HCT116 (cell line): Measurements from ENCODE around the gene MAGEF1. TPM values are rescaled to one million over a fixed set of nuclear protein-coding genes. Genes with fewer than 3 reads are reported as not detected.

ENCODE experiments used
- ATAC-seq: fragments of 200-7000 bp; cut with Tn5 transposase; 2 replicates; pipeline ENCODE4 v1.9.1; 2020; ENCODE audit warnings: mild to moderate bottlenecking, moderate library complexity
- BruUV-seq: library from RNA; stranded (reverse); fragments of 400-500 nt; replicated peaks from 2 replicates; lab custom pipeline; 2021; lab: Mats Ljungman, UMichigan
- CTCF ChIA-PET: fragments of 300-600 bp; sonication (Branson Sonifier 250); formaldehyde crosslinking; loops from one replicate; lab custom pipeline; 2021; ENCODE audit warnings: antibody characterized with exemption; lab: Charles Lee
- POLR2A ChIA-PET: fragments of 300-600, 350-600 bp; sonication (Branson Sonifier 250); formaldehyde crosslinking; loops from one replicate; lab custom pipeline; 2021; ENCODE audit warnings: antibody characterized with exemption; lab: Charles Lee
- RAD21 ChIA-PET, 2 experiments: fragments of 300-600 bp; sonication (Branson Sonifier 250); formaldehyde crosslinking; loops; one replicate each; lab custom pipeline; 2023; ENCODE audit warnings: low total read pairs in 2 of 2; ENCODE audit not compliant: uncharacterized antibody in 2 of 2, unreplicated experiment in 2 of 2, low non-redundant PET in 1 of 2; lab: Charles Lee
- DNase-seq: peaks from one replicate; pipeline ENCODE4 v3.0.0-alpha.2; 2010; ENCODE audit warnings: low read depth, low spot score
- H2AFZ ChIP-seq: fragments of 200-600 bp; shearing (Covaris generic), sonication (generic); 2 replicates; pipeline ENCODE4 v1.6.1; 2017; ENCODE audit warnings: low read depth, mixed run types, mixed read lengths, antibody characterized with exemption, low read length; ENCODE audit not compliant: poor library complexity, severe bottlenecking
- H3K27ac ChIP-seq: 2 replicates; pipeline ENCODE4 v1.5.1; 2012; ENCODE audit warnings: low read depth, low read length
- H3K27me3 ChIP-seq: fragments of 200-600 bp; sonication (generic); 2 replicates; pipeline ENCODE4 v1.6.1; 2016; ENCODE audit warnings: mixed run types, low read length, mixed read lengths; ENCODE audit not compliant: insufficient read depth
- H3K36me3 ChIP-seq, 2 experiments: fragments of 200-500 bp in 1 of 2; fragments of 200-600 bp in 1 of 2; sonication (Bioruptor generic) in 1 of 2; sonication (generic) in 1 of 2; 2 replicates each; pipeline versions ENCODE4 v1.5.1 to v1.6.1; 2014 to 2016; ENCODE audit warnings: low read length in 2 of 2, inconsistent platforms in 1 of 2, mixed read lengths in 1 of 2, mixed run types in 1 of 2; ENCODE audit not compliant: insufficient read depth in 2 of 2, control insufficient read depth in 1 of 2
- H3K4me1 ChIP-seq, 2 experiments: fragments of 200-600 bp in 1 of 2; sonication (generic) in 1 of 2; 2 replicates each; pipeline versions ENCODE4 v1.5.1 to v1.6.1; 2012 to 2017; ENCODE audit warnings: low read length in 2 of 2, inconsistent platforms in 1 of 2, mild to moderate bottlenecking in 1 of 2, mixed read lengths in 1 of 2, mixed run types in 1 of 2, moderate library complexity in 1 of 2; ENCODE audit not compliant: insufficient read depth in 2 of 2, control insufficient read depth in 1 of 2
- H3K4me2 ChIP-seq: fragments of 200-600 bp; sonication (generic); 2 replicates; pipeline ENCODE4 v1.6.1; 2017; ENCODE audit warnings: mixed run types, low read length, mixed read lengths
- H3K4me3 ChIP-seq, 2 experiments: fragments of 200-600 bp in 1 of 2; sonication (generic) in 1 of 2; replicated peaks in 1 of 2; 2 replicates each; pipeline ENCODE4 v1.5.1; 2011 to 2016; ENCODE audit warnings: low read length in 2 of 2, control low read depth in 1 of 2, low read depth in 1 of 2, mild to moderate bottlenecking in 1 of 2, mixed read lengths in 1 of 2, mixed run types in 1 of 2
- H3K79me2 ChIP-seq: fragments of 200-600 bp; sonication (generic); 2 replicates; pipeline ENCODE4 v1.6.1; 2017; ENCODE audit warnings: mild to moderate bottlenecking, mixed run types, low read length, moderate library complexity, mixed read lengths; ENCODE audit not compliant: insufficient read depth
- H3K9ac ChIP-seq: fragments of 200-600 bp; sonication (generic); 2 replicates; pipeline ENCODE4 v1.6.1; 2016; ENCODE audit warnings: low read length, mixed read lengths
- H3K9me2 ChIP-seq: fragments of 200-600 bp; sonication (generic), shearing (Covaris generic); 2 replicates; pipeline ENCODE4 v1.6.1; 2017; ENCODE audit warnings: mixed run types, mild to moderate bottlenecking, moderate library complexity; ENCODE audit not compliant: insufficient read depth
- H3K9me3 ChIP-seq, 2 experiments: fragments of 200-500 bp in 1 of 2; fragments of 200-600 bp in 1 of 2; sonication (Bioruptor generic) in 1 of 2; sonication (generic) in 1 of 2; 2 replicates each; pipeline ENCODE4 v1.6.1; 2014 to 2017; ENCODE audit warnings: low read length in 2 of 2, mixed read lengths in 2 of 2, inconsistent platforms in 1 of 2, low read depth in 1 of 2, mild to moderate bottlenecking in 1 of 2, mixed run types in 1 of 2, moderate library complexity in 1 of 2; ENCODE audit not compliant: control insufficient read depth in 1 of 2, insufficient read depth in 1 of 2
- H4K20me1 ChIP-seq: fragments of 200-600 bp; sonication (generic), shearing (Covaris generic); 2 replicates; pipeline ENCODE4 v1.6.1; 2017; ENCODE audit warnings: mixed run types, mild to moderate bottlenecking, moderate library complexity; ENCODE audit not compliant: insufficient read depth
- EGR1 ChIP-seq: IDR thresholded peaks from 2 replicates; pipeline ENCODE4 v1.6.1; 2012; ENCODE audit warnings: low read depth
- EZH2 ChIP-seq: fragments of 200-600 bp; sonication (generic); IDR thresholded peaks from 2 replicates; pipeline ENCODE4 v1.6.1; 2017; ENCODE audit warnings: antibody characterized with exemption, mixed run types
- FOSL1 ChIP-seq: IDR thresholded peaks from 2 replicates; pipeline ENCODE4 v1.6.1; 2012; ENCODE audit warnings: low read depth
- JUND ChIP-seq: IDR thresholded peaks from 2 replicates; pipeline ENCODE4 v1.6.1; 2012
- POLR2A ChIP-seq: IDR thresholded peaks from 2 replicates; pipeline ENCODE4 v1.7.0; 2011; ENCODE audit warnings: borderline replicate concordance; ENCODE audit not compliant: insufficient read depth, insufficient read length; ENCODE audit errors: extremely low read depth
- SIN3A ChIP-seq: IDR thresholded peaks from 2 replicates; pipeline ENCODE4 v1.6.1; 2012; ENCODE audit warnings: low read depth
- SP1 ChIP-seq: IDR thresholded peaks from 2 replicates; pipeline ENCODE4 v1.6.1; 2012; ENCODE audit warnings: low read depth
- SRF ChIP-seq: IDR thresholded peaks from 2 replicates; pipeline ENCODE4 v1.6.1; 2012; ENCODE audit warnings: low read depth
- TCF7L2 ChIP-seq: IDR thresholded peaks from 2 replicates; pipeline ENCODE4 v1.7.0; 2011; ENCODE audit warnings: borderline replicate concordance, inconsistent platforms; ENCODE audit not compliant: insufficient read depth, insufficient read length; ENCODE audit errors: extremely low read depth
- YY1 ChIP-seq: IDR thresholded peaks from 2 replicates; pipeline ENCODE4 v1.6.1; 2011; ENCODE audit warnings: low read length, low read depth, moderate library complexity, mild to moderate bottlenecking; ENCODE audit not compliant: insufficient replicate concordance; ENCODE audit errors: extremely low read depth
- intact Hi-C: fragments of 100-400 bp; cut with micrococcal nuclease; formaldehyde crosslinking; loops from 2 replicates; pipeline ENCODE4 v1.10.0; 2022
- total RNA-seq: library from RNA; stranded (reverse); gene quantifications from one replicate; pipeline ENCODE4 v1.2.1, GENCODE V29; 2021; ENCODE audit not compliant: unreplicated experiment
- TF ChIP-seq, protein P1 (sequence below): IDR thresholded peaks from 2 replicates; pipeline ENCODE4 v1.6.1; 2011; ENCODE audit warnings: mild to moderate bottlenecking, low read length, moderate library complexity; ENCODE audit not compliant: insufficient replicate concordance; ENCODE audit errors: extremely low read depth
- TF ChIP-seq, protein P2 (sequence below): IDR thresholded peaks from 2 replicates; pipeline ENCODE4 v1.6.1; 2012

The MAGEF1 gene
- total RNA-seq, 1 experiment from 2014 or later, result 44.1 TPM

DNA sequence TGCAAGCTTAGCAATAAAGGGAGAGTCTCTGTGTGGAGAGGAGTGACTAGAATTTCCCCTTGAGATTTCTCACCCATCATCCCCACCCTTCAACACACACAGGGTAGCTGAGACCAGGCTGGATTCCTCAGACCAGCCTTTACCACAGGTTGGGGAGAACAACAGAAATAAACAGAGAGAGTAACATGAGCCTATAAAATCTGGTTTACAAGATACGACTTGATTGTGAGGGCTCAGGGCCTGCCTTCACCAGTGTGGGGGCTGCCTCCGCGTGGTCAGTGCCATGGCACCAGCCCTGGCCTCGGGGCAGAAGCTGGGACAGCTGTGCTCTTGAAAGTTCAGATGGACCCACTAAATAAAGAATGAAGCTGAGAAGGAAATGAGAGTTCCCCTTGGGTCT is 14.6 kb upstream of the MAGEF1 start:
- ChIA-PET POLR2A (no interaction called here), CTCF (interaction anchor here (0.5 to 0.6 kb wide), 2 partner anchors 10 to 70 kb away, joined by 3 read pairs; no protein-coding TSS in a partner anchor), RAD21 (interaction anchor here (0.7 to 1.8 kb wide), 3 partner anchors 165 to 169 kb away, joined by 3 to 4 read pairs (median 3); partner anchors contain the start of gene EPHB3 (in 2 of the 2))
- no peaks in the 10 kb centered on the region for H3K27me3 ChIP-seq
- H3K9me3 ChIP-seq, result no peaks in the 10 kb centered on the region
- no peak overlapping the region for H2AFZ ChIP-seq
- no peaks in the 10 kb centered on the region for H3K9me2 ChIP-seq
- no peak overlapping the region for H3K27ac ChIP-seq
- DNase-seq (no peak), ATAC-seq (no peak)
- no peak overlapping the region for H3K4me3 ChIP-seq
- H3K4me1 ChIP-seq, result peaks cover 0 to 8% of the 10 kb centered on the region in 2 experiments; a peak in 2 of 4 replicates
- no peaks in the 10 kb centered on the region for H4K20me1 ChIP-seq
- no peaks in the 10 kb centered on the region for H3K79me2 ChIP-seq
- TF ChIP-seq EGR1, result no peak
- TF ChIP-seq, protein P1, sequence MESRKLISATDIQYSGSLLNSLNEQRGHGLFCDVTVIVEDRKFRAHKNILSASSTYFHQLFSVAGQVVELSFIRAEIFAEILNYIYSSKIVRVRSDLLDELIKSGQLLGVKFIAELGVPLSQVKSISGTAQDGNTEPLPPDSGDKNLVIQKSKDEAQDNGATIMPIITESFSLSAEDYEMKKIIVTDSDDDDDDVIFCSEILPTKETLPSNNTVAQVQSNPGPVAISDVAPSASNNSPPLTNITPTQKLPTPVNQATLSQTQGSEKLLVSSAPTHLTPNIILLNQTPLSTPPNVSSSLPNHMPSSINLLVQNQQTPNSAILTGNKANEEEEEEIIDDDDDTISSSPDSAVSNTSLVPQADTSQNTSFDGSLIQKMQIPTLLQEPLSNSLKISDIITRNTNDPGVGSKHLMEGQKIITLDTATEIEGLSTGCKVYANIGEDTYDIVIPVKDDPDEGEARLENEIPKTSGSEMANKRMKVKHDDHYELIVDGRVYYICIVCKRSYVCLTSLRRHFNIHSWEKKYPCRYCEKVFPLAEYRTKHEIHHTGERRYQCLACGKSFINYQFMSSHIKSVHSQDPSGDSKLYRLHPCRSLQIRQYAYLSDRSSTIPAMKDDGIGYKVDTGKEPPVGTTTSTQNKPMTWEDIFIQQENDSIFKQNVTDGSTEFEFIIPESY, result no peak
- no peak for TF ChIP-seq SRF
- no peak for TF ChIP-seq FOSL1
- TF ChIP-seq POLR2A, result no peak
- TF ChIP-seq TCF7L2, result no peak
- no peak for TF ChIP-seq EZH2
- TF ChIP-seq, protein P2, sequence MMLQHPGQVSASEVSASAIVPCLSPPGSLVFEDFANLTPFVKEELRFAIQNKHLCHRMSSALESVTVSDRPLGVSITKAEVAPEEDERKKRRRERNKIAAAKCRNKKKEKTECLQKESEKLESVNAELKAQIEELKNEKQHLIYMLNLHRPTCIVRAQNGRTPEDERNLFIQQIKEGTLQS, result no peak
- no peak for TF ChIP-seq JUND
- no peak for TF ChIP-seq SP1
- TF ChIP-seq YY1, result no peak
- no peak for TF ChIP-seq SIN3A
- TF ChIP-seq, all 23 proteins: peak for 0
- Histone ChIP-seq H3K9ac (no peak overlapping the region), H3K36me3 (no peaks in the 10 kb centered on the region), H3K4me2 (no peak overlapping the region)
- intact Hi-C loops, result no loop called here
- no TSS peak for BruUV-seq
